Measurements from ENCODE around the gene TMEM200C. TPM values are rescaled to one million over a fixed set of nuclear protein-coding genes. Genes with fewer than 3 reads are reported as not detected.

TMEM200C gene
- total RNA-seq, 3 donors from 2014 or later = not detected

- H3K4me1 Mint-ChIP-seq (ENCODE audit: low read depth) = no peaks in the 10 kb centered on the region
- DNase-seq = no peak
- no peaks in the 10 kb centered on the region for H3K9me3 Mint-ChIP-seq
- peaks cover 45% of the 10 kb centered on the region for H3K27me3 Mint-ChIP-seq (ENCODE audit: low read depth)
- H3K4me3 Mint-ChIP-seq = no peak overlapping the region
- no peaks in the 10 kb centered on the region for H3K36me3 Mint-ChIP-seq (ENCODE audit: insufficient read depth)
- no peak for ATAC-seq
Observed at GRCh38 chr18:5900262-5900661, 4.9 kb upstream of the TMEM200C start.

DNA sequence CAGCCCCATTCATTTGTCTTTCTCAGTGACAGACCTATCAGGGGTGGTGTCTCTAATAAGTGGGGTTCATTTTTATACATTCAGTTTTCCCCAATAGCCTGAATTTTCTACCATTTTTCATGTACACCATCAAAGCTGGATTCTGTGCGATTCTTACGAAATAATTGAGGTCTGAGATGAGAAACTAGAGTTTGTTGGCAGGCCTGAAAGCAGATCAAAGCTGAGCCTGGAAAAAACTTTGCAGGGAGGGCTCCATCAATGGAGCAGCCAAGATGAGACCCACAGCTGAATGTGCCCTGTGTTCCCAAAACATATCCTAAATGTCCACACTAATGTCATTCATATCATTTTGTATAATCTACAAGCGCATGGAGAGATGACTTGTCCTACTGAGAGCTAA lies 4.5 kb upstream of the TMEM200C start:
- Mint-ChIP-seq H3K4me3 (no peak overlapping the region), H3K4me1 (ENCODE audit: low read depth) (no peaks in the 10 kb centered on the region), H3K9me3 (no peaks in the 10 kb centered on the region), H3K36me3 (ENCODE audit: insufficient read depth) (no peaks in the 10 kb centered on the region), H3K27me3 (ENCODE audit: low read depth) (peaks cover 44% of the 10 kb centered on the region)
- DNase-seq (no peak), ATAC-seq (no peak)

DNA sequence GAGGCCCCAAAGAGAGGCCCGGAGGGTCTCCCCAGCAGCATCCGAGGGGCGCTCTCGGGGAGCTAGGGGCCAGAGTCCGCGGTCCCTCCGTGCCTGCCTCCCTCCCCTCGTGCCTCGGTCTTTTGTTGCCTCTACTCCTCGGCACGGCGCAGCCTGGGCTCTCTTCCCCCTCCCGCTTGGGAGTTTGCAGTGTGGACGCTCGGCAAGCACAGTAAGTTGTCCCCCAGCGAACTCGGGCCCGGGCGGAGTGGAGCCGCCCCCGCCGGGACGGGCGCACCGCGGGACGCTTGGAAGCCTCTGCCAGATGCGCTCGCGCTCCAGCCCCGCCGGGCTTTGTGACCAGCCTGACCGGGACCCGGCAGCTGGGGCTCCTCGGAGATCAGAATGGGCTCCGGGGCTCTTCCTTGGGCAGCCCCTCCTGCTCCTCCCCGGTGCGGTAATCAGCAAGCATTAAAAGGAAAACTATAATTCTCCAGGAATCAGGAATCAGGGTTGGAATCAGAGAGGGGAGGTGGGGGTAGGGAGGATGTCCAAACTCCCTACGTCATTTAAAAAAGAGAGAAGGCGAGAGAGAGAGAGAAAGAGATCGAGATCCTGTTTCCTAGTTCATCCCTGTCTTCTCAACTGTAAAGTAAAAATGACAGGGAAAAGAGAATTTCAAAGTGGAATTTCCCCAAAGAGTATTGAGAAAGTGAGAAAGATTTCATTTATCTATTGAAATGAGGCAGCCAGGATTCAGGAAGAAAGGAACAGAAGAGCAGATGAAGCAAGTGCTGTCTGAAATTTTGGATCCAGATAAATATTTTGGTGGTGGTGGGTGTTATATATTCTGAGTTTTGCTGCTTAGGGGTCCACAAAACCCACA lies 786 bp upstream of the TMEM200C start:
- peak overlapping the region; percentile 6 for H3K4me3 Mint-ChIP-seq
- H3K4me1 Mint-ChIP-seq (ENCODE audit: low read depth) = peaks cover 7% of the 10 kb centered on the region
- ATAC-seq (peak in 1 of 2 donors; percentile 15), DNase-seq (no peak)
- no peaks in the 10 kb centered on the region for H3K36me3 Mint-ChIP-seq (ENCODE audit: insufficient read depth)
- H3K9me3 Mint-ChIP-seq = no peaks in the 10 kb centered on the region
- peaks cover 69% of the 10 kb centered on the region for H3K27me3 Mint-ChIP-seq (ENCODE audit: low read depth)

DNA sequence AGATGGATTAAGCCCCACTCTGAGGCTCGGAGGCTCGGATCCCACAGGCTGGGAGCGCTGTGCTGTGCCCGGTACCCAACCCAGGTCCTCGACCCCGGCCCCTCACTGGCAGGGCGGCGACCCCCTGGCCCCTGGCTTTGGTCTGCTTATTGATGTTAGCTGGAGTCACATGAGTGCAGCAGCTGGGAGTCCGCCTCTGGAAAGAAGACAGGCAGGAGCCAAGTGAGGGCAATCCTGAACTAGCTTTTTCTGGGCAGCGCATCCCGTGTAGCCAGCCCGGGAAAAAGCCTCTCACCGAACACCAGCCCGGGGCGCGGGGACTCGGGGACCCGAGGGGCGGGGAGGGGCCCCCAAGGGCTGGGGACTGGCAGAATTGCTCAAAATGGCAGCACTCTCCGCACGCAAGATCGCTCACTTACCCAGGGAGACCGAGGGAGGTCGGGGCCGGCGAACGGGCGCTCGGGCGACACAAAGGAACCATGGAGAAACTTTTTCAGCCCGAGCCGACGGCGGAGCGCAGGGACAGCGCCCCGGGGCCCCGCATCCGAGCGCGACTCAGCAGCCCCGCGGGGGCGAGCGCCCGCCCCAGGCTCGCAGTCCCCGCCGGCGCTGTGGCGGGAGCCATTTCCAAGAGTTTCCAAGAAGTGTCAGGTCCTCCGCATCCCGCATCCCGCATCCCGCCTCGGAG lies 567 bp downstream of the TMEM200C start:
- Mint-ChIP-seq H3K4me1 (ENCODE audit: low read depth) (peaks cover 7% of the 10 kb centered on the region), H3K4me3 (no peak overlapping the region)
- ATAC-seq = peak in 1 of 2 donors; percentile 11

GRCh38 chr18:5893956-5894610 lies 1.2 kb downstream of the TMEM200C start:
- ATAC-seq = no peak
- Mint-ChIP-seq H3K27me3 (ENCODE audit: low read depth) (peaks cover 72% of the 10 kb centered on the region), H3K36me3 (ENCODE audit: insufficient read depth) (no peaks in the 10 kb centered on the region)

More for the DNA sequence above, 567 bp downstream of the TMEM200C start:
- no peaks in the 10 kb centered on the region for H3K36me3 Mint-ChIP-seq (ENCODE audit: insufficient read depth)
- no peak for DNase-seq
- no peaks in the 10 kb centered on the region for H3K9me3 Mint-ChIP-seq
- H3K27me3 Mint-ChIP-seq (ENCODE audit: low read depth) = peaks cover 68% of the 10 kb centered on the region

GRCh38 chr18:5892823-5893431 lies 2.4 kb downstream of the TMEM200C start:
- DNase-seq (no peak), ATAC-seq (no peak)
- Mint-ChIP-seq H3K36me3 (ENCODE audit: insufficient read depth) (no peaks in the 10 kb centered on the region), H3K9me3 (no peaks in the 10 kb centered on the region), H3K4me1 (ENCODE audit: low read depth) (peaks cover 7% of the 10 kb centered on the region), H3K27me3 (ENCODE audit: low read depth) (peaks cover 70% of the 10 kb centered on the region), H3K4me3 (no peak overlapping the region)

More at GRCh38 chr18:5893956-5894610, 1.2 kb downstream of the TMEM200C start:
- H3K9me3 Mint-ChIP-seq = no peaks in the 10 kb centered on the region
- DNase-seq = no peak
- peaks cover 7% of the 10 kb centered on the region for H3K4me1 Mint-ChIP-seq (ENCODE audit: low read depth)
- H3K4me3 Mint-ChIP-seq = no peak overlapping the region

DNA sequence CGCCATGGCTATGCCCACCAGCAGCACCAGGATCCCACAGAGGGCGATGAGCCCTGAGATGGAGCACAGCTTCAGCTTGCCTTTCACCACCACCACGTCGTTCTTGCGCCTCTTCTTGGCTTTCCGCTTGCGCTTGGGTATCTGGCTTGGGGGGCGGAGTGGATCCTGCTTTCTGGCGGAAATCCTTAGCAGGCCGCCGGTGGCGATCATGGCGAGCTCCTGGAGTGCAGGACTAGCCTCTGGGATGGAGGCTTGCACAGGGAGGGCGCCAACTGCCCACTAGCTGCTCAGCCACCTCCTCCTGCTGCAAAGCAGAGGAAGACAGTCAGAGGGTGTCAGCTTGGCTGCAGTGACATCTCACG lies 3.5 kb downstream of the TMEM200C start:
- Mint-ChIP-seq H3K4me1 (ENCODE audit: low read depth) (peaks cover 7% of the 10 kb centered on the region), H3K4me3 (peak overlapping the region; percentile 37), H3K27me3 (ENCODE audit: low read depth) (peaks cover 62% of the 10 kb centered on the region), H3K9me3 (no peaks in the 10 kb centered on the region), H3K36me3 (ENCODE audit: insufficient read depth) (no peaks in the 10 kb centered on the region)
- DNase-seq (no peak), ATAC-seq (no peak)

DNA sequence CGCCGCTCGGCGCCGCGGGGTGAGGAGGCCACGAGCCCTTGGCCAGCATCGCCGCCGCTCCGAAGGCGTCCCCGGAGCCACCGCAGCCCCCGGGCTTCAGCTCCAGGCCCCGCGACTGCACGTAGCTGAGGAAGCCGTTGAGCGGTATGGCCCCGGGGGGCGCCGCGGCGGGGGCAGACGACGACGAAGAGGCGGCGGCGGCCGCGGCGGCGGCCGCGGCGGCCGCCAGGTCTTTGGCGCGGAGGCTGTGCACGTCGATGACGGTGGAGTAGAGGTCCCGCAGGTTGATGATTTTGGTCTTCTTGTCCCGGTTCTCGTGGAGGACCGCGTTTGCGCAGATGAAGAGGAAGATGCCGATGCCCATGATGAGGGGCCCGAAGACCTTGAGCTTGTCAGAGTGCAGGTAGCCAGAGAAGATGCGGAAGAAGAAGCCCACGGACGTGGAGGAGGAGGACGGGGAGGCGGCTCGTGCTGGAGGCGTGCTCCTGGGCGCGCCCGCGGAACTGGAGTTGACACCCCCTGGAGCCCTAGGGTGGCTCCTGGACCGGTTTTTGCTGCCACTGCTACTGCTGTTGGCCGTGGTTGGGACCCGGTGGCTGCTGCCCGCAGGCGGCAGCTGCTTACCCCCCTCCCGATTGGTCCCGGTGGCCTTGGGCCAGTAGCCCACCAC lies 4.0 kb downstream of the TMEM200C start:
- ATAC-seq (peak; percentile 11 to 13), DNase-seq (no peak)
- Mint-ChIP-seq H3K4me3 (peak overlapping the region; percentile 8), H3K27me3 (ENCODE audit: low read depth) (peaks cover 57% of the 10 kb centered on the region), H3K9me3 (no peaks in the 10 kb centered on the region), H3K4me1 (ENCODE audit: low read depth) (peaks cover 7% of the 10 kb centered on the region), H3K36me3 (ENCODE audit: insufficient read depth) (no peaks in the 10 kb centered on the region)

GRCh38 chr18:5890331-5891183 lies 4.8 kb downstream of the TMEM200C start:
- Mint-ChIP-seq H3K27me3 (ENCODE audit: low read depth) (peaks cover 50% of the 10 kb centered on the region), H3K4me3 (no peak overlapping the region), H3K4me1 (ENCODE audit: low read depth) (peaks cover 7% of the 10 kb centered on the region), H3K36me3 (ENCODE audit: insufficient read depth) (no peaks in the 10 kb centered on the region), H3K9me3 (no peaks in the 10 kb centered on the region)
- no peak for DNase-seq
- ATAC-seq = peak; percentile 90 to 92

DNA sequence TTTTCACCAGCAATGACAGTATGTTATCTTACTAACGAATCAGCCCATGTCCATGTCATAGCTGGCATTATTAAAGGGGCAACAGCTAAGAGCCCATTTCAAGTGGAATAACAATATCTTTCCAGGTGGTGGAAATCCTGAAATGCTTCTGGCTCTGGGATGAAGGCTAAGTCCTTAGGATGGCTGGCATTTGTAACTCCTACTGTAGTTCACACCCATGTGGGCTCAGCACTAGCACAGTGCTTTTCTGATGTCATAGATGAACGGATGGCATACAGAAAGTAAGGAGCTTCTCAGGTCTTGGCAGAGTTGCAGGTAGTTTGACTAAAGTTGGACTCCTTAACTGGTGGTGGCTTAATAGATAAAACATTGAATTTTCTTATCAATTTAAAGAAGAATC lies 10.0 kb downstream of the TMEM200C start:
- H3K36me3 Mint-ChIP-seq (ENCODE audit: insufficient read depth) = no peaks in the 10 kb centered on the region
- H3K27me3 Mint-ChIP-seq (ENCODE audit: low read depth) = peaks cover 16% of the 10 kb centered on the region
- H3K4me3 Mint-ChIP-seq = no peak overlapping the region
- no peaks in the 10 kb centered on the region for H3K4me1 Mint-ChIP-seq (ENCODE audit: low read depth)
- no peak for ATAC-seq
- DNase-seq = no peak
- H3K9me3 Mint-ChIP-seq = no peaks in the 10 kb centered on the region

DNA sequence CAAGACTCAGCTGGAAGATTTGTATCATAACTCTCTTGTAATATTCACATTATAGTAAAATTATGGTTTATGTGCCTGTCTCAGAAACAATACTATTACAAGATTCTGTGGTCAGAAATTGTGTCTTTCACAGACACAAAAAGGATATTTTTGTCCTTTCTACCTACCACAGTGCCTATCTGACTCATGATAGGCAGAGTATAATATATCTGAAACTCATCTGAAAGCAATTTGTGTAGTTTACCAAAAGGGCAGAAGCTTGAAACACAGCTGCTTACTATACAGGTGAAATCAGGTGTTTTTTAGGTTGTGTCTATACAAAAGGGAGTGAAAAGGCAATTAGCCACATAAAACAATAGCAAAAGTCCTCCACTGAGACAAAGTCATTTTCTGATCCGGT lies 10.9 kb downstream of the TMEM200C start:
- Mint-ChIP-seq H3K4me1 (ENCODE audit: low read depth) (no peaks in the 10 kb centered on the region), H3K4me3 (no peak overlapping the region), H3K36me3 (ENCODE audit: insufficient read depth) (no peaks in the 10 kb centered on the region), H3K9me3 (no peaks in the 10 kb centered on the region), H3K27me3 (ENCODE audit: low read depth) (peaks cover 10% of the 10 kb centered on the region)
- DNase-seq (no peak), ATAC-seq (no peak)

- Mint-ChIP-seq H3K27me3 (ENCODE audit: low read depth) (peaks cover 8% of the 10 kb centered on the region), H3K4me3 (no peak overlapping the region)
Observed at GRCh38 chr18:5879479-5879882, 15.8 kb downstream of the TMEM200C start.

GRCh38 chr18:5876891-5877290 lies 18.4 kb downstream of the TMEM200C start:
- ATAC-seq (no peak), DNase-seq (no peak)
- H3K4me1 Mint-ChIP-seq (ENCODE audit: low read depth) = no peaks in the 10 kb centered on the region
- H3K27me3 Mint-ChIP-seq (ENCODE audit: low read depth) = peaks cover 8% of the 10 kb centered on the region
- no peak overlapping the region for H3K4me3 Mint-ChIP-seq
- H3K9me3 Mint-ChIP-seq = peaks cover 3% of the 10 kb centered on the region
- no peaks in the 10 kb centered on the region for H3K36me3 Mint-ChIP-seq (ENCODE audit: insufficient read depth)

More at GRCh38 chr18:5879479-5879882, 15.8 kb downstream of the TMEM200C start:
- no peak for DNase-seq
- Mint-ChIP-seq H3K4me1 (ENCODE audit: low read depth) (no peaks in the 10 kb centered on the region), H3K9me3 (peaks cover 3% of the 10 kb centered on the region), H3K36me3 (ENCODE audit: insufficient read depth) (no peaks in the 10 kb centered on the region)
- ATAC-seq = no peak

All from activated T-cell treated with anti-CD3 and anti-CD28 coated beads, Interleukin-2, amount 50 U/mL, for 4 hours (primary cell).